Glutamatergic neuron (in vitro differentiated cells): Measurements from ENCODE around the gene CCL7. TPM values are rescaled to one million over a fixed set of nuclear protein-coding genes. Genes with fewer than 3 reads are reported as not detected.

ENCODE experiments used
- DNase-seq: peaks from one replicate; pipeline ENCODE4 v3.0.0; 2022
- H3K27ac Mint-ChIP-seq: one replicate; pipeline ENCODE4 v1.8.0; 2020; ENCODE audit warnings: mild to moderate bottlenecking, mixed read lengths, inconsistent platforms; ENCODE audit not compliant: unreplicated experiment
- H3K27me3 Mint-ChIP-seq: one replicate; pipeline ENCODE4 v1.8.0; 2020; ENCODE audit warnings: mild to moderate bottlenecking, moderate library complexity, mixed read lengths, inconsistent platforms; ENCODE audit not compliant: unreplicated experiment
- H3K36me3 Mint-ChIP-seq: one replicate; pipeline ENCODE4 v1.8.0; 2020; ENCODE audit warnings: mild to moderate bottlenecking, mixed read lengths, inconsistent platforms; ENCODE audit not compliant: unreplicated experiment
- H3K4me1 Mint-ChIP-seq: one replicate; pipeline ENCODE4 v1.8.0; 2020; ENCODE audit warnings: mild to moderate bottlenecking, low read depth, mixed read lengths, inconsistent platforms; ENCODE audit not compliant: unreplicated experiment
- H3K4me3 Mint-ChIP-seq: one replicate; pipeline ENCODE4 v1.8.0; 2020; ENCODE audit warnings: mild to moderate bottlenecking, mixed read lengths, inconsistent platforms; ENCODE audit not compliant: unreplicated experiment
- H3K9me3 Mint-ChIP-seq: one replicate; pipeline ENCODE4 v1.8.0; 2020; ENCODE audit warnings: mild to moderate bottlenecking, moderate library complexity, mixed read lengths, inconsistent platforms; ENCODE audit not compliant: unreplicated experiment
- CTCF ChIP-seq: fragments of 200-600 bp; sonication (generic); IDR thresholded peaks from one replicate; pipeline ENCODE4 v1.5.0; 2021; ENCODE audit not compliant: partially characterized antibody, unreplicated experiment
- total RNA-seq: library from RNA; stranded (reverse); fragmentation: NEBNext Ultra II Directional; extraction: Animal tissue kit (Norgen Biotek cat#: 25700); gene quantifications from one replicate; pipeline ENCODE4 v1.2.1, GENCODE V29; 2021; ENCODE audit not compliant: unreplicated experiment

The CCL7 gene
- total RNA-seq, 1 donor from 2014 or later: not detected

GRCh38 chr17:34314279-34314678 is 44.3 kb downstream of the CCL7 start:
- no peak for DNase-seq
- Mint-ChIP-seq H3K4me3 (peak overlapping the region; percentile 48), H3K27me3 (no peaks in the 10 kb centered on the region), H3K36me3 (no peaks in the 10 kb centered on the region), H3K4me1 (peaks cover 6% of the 10 kb centered on the region), H3K9me3 (peaks cover 2% of the 10 kb centered on the region), H3K27ac (no peak overlapping the region)
- no peak for TF ChIP-seq CTCF

- H3K9me3 Mint-ChIP-seq: no peaks in the 10 kb centered on the region
- H3K27me3 Mint-ChIP-seq: no peaks in the 10 kb centered on the region
Measured at GRCh38 chr17:34318474-34318873, 48.5 kb downstream of the CCL7 start.

GRCh38 chr17:34319039-34319483 is 49.0 kb downstream of the CCL7 start, which contains the start of gene CCL8:
TSS of gene CCL8 (plus strand) at chr17:34319435. CDS start at chr17:34319502, 67 bp downstream.
- Mint-ChIP-seq H3K36me3 (no peaks in the 10 kb centered on the region), H3K9me3 (no peaks in the 10 kb centered on the region), H3K4me1 (peaks cover 6% of the 10 kb centered on the region), H3K4me3 (no peak within 1 kb of the TSS), H3K27ac (no peak within 1 kb of the TSS), H3K27me3 (no peaks in the 10 kb centered on the region)
- TF ChIP-seq CTCF: no peak
- no peak for DNase-seq

More at GRCh38 chr17:34318474-34318873, 48.5 kb downstream of the CCL7 start:
- peaks cover 6% of the 10 kb centered on the region for H3K4me1 Mint-ChIP-seq
- TF ChIP-seq CTCF: no peak
- no peak overlapping the region for H3K27ac Mint-ChIP-seq
- no peak overlapping the region for H3K4me3 Mint-ChIP-seq
- H3K36me3 Mint-ChIP-seq: no peaks in the 10 kb centered on the region
- DNase-seq: peak; percentile 25

Other genes with a start within 250 kb of the CCL7 start
- not detected for gene CCL2, start 14.9 kb upstream of the CCL7 start, total RNA-seq
- gene CCL11, start 15.5 kb downstream of the CCL7 start, total RNA-seq: not detected
- gene CCL8, start 49.2 kb downstream of the CCL7 start, total RNA-seq: not detected
- gene CCL13, start 86.3 kb downstream of the CCL7 start, total RNA-seq: not detected
- gene CCL1, start 93.0 kb downstream of the CCL7 start, total RNA-seq: not detected